Stimulated activated CD4-positive, alpha-beta T cell treated with anti-CD3 and anti-CD28 coated beads, Interleukin-15, amount 100 ng/mL, for 48 hours (primary cell): Measurements from ENCODE around the gene MYORG.

ENCODE experiments used
- DNase-seq, 2 donors: peaks; one replicate each; pipeline ENCODE4 v3.0.0-alpha.2; 2020; ENCODE audit warnings: low read depth in 2 of 2

The MYORG gene

DNA sequence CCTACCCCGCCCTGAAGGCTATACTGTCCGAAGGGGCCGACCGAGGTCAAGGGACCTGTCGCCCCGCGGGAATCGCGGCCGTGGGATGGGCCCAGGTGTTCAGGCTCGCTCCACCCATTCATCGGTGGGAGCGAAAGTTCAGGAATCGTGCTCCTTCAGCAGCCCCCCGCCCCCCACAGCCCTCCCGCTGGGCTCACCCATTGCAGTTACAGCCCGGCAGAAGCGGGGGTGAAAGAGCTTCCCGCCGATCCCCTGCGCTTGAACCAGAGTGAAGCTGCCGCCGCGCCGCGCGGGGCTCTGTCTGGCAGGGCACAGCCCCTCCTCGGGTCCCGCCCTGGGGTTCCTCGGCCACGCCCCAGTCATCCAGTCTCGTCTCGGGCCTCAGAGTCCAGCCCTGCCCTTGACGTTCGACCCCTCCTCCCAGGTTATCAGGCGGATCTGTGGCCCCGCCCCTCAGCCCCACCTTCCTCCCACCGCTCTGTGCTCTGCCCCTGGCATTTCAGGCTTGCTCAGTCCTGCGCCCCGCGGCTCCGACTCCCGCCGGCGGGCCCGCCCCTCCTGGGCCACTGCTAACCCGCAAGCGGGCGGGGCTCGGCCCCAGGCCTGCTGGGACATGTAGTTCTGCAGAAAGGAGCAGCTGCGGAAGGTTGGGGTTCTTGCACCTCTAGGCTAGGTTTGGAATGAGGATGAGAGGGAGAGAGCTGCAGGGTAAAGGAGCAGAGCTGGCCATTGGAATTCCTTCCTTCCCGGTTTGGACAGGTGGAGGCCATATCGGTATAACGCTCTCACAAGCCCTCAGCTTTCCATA is at the start of gene MYORG:
Gene MYORG (minus strand): TSS at position 303 of the 808 bp plus-strand sequence. CDS start 3,955 bp downstream, outside the sequence.
- DNase-seq, result peak; percentile 95 to 97

DNA sequence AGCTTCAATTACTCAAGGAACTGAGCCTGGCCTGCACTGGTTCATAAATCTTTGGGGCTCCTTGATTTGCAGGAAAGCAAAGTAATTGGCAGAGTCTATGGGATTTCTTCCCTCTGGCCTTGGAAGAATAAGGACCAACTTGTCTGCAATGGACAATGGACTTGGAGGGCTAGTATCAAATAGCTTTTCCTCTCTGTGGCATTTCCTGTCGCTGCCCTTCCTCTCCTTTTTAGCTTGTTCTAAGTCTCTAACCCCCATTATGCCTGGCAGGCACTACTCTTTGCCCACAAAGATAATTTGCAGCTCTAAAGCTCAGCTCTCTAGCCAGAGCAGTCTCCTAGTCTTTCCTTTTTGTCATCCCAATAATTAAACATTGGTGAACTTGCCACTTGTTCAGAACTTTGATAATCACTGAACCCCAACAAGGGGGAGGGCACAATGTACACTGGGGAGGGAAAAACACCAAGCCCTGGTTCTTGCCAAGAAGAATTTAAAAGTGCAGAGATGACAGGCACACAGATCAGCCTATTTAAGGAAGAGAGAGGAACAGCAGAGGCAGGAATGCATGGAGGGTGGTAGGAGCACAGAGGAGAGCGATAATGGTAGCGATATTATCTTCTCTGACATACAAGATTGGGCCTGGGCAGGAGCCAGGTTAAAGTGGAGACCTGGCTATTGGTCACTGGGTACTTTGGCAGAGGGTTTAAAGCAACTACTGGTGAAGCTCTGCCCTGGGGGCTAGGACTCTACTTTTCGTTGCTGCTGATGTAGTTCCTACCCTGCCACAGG is 43.2 kb upstream of the MYORG start:
- no peak for DNase-seq

DNA sequence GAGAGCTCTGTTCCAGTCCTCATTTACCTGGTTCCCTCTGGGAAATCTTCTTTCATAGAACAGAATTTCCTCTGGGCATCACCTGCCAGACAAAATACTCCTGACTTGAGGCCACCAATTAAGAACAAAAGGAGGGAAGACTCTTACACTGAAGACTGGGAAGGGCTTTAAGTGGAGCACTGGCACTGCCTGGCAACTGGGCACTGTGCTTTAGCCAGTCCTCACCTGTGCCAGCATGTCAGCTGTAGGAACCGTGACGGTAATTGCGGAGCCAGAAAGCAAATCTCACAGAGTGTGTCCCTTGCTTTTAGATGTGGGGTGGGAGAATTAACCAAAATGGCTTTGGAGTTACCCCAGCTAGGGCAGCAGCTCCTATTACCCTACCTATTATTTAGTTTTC is 41.0 kb upstream of the MYORG start:
- no peak for DNase-seq

DNA sequence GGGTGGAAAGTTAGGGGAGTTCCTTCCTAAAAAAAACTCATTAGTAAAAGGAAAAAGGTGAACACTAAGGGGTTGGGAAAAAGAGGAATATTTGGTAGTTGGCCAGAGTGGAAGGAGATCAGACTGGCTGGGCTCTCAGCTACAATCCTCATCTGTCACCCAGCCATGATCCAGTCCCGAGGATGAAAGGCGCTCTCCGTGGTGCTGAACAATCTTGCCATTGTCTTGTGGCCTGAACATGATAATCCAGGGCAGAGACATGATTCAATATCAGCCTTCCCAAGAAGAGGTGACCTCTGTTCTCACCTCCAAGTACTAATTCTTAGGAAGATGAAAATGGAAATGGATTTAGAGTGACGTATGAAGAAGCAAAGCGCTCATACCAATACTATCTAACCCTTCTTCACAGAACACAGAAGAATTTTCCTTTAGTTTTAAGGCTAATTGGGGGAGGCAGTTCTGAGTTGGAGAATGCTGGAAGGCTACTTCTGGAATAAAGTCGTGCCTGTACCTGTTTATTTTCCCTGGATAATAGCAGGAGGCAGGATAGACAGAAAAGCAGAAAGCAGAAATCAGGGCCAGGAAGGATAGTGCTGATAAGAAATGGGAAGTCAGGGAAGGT is 36.6 kb upstream of the MYORG start:
- DNase-seq, result no peak

DNA sequence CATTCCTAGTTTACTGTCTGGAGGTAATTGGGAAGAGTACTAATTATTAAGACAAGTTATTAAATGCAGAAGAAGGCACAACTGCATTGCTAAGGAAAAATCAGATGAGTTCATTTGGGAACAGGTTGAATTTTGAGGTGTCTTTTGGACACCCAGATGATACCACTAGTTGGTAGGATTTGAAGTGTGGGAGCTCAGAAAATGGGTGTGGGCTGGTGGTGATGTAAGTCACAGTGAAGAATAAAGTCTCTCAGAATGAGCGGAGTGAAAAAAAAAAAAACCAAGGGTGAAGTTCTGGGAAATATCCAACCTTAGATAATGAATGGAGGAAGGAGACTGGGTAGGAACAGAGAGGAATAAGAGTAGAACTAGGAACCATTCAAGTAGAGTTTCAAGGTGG is 35.6 kb upstream of the MYORG start:
- DNase-seq, result no peak

DNA sequence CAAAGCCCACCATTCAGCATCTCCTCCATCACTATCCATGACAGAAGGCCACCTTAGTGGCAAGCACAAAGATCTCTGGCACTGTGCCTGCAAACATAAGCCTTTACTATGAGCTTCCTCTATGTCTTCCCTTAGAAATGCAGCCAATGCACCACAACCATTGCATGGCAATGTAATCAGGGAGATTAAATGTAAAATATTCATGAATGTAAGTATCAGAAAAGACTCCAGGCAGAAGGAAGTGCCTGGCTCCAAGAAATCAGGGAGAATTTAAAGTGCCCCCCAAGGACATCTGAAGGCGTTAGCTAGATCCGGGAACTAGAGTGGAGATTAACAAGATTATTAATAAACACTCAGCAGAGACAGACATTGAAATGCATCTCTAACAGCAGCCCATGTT is 32.5 kb upstream of the MYORG start:
- DNase-seq, result no peak

DNA sequence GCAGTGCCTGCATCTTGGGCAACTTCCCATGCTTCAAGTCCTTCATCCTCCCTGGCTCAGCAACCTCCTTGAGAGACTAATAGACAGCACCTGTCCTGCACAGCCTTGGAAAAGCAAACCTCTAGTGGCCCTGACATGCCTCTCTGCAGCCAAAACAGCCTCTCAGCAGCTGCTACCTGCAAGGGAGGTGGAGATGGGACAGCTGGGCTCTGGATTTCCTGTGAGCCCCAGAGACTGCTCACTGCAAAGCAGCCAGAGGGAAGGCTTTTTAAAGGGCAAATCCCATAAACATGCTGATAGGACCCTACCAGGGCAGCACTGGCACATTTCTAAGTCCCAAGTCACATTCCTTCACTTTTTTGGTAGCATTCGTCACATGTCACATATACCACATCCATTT is 31.5 kb upstream of the MYORG start:
- DNase-seq, result no peak

DNA sequence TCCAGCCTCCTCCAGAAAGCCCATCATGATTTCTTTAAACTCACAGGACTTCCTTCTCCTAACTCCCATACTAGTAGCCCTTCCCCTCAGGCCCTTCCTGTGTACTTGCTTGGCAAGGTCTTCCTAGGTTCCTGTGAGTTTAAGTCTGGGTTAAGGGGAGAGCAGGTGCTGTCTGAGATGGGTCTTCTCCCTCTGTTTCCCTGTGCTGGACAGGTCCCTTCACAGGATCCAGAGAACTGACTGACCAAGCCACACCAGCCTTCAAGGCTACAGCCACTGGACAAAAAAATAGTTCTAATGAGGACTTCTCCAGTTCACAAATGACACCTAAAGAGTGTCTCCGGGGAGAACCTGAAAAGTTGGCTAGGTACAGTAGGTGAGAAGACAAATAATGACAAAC is 29.5 kb upstream of the MYORG start:
- no peak for DNase-seq

DNA sequence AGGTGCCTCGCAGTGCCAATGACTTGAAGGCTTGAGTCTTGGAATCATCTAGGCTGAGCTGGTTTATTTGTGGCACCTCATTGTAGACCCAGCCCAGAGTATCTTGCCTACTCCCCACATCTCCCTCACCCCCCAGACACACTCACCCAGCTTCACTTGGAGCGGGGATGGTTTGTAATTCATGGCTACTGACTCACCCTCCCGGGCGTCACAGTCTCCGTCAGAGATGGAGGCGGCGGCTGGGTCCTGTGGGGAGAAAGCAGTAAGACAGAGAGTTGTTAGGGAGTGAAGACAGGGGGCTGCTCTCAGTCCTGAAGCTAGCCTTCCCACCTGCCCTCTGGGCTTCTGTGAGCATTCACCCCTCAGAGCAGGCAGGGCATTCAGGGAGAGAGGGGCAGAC is 29.0 kb upstream of the MYORG start:
- no peak for DNase-seq

DNA sequence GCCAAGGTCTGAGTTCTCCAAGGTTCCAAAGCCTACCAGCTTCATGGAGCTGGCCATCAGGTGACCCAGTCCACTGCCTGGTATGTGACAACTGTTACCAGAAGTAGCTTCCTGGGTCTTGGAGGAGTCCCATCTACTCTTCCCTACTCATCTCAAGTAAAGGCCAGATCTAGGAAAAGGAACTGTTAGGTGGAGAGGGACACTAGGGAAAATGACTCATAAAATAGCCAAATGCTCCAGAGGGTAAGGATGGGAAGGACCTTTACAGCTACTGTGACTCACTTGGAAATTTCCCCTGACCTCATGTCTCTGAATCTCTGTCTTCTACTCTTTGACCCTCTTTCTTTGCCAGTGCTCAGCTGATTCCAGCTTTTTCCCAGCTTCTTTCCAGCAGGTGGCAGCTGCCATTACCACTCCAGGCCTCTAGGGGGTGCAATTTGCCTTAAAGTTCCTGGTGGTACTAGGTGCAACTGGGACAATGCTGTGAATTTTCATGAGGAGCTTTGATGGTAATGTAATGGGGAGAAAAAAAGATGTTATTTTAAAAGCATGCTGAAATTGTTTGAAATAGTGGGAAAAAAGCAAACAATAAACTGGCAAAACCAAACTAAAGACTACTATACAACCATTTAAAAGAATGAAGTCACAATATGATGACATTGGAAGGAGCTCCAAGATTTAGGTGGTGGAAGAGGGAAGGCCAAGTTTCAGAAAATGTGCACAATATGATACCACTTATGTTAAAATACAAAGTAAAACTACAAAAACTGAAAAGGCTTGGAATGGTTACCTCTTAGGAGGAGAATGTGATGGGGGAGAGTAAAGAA is 27.1 kb upstream of the MYORG start:
- peak in 1 of 2 donors; percentile 42 for DNase-seq

DNA sequence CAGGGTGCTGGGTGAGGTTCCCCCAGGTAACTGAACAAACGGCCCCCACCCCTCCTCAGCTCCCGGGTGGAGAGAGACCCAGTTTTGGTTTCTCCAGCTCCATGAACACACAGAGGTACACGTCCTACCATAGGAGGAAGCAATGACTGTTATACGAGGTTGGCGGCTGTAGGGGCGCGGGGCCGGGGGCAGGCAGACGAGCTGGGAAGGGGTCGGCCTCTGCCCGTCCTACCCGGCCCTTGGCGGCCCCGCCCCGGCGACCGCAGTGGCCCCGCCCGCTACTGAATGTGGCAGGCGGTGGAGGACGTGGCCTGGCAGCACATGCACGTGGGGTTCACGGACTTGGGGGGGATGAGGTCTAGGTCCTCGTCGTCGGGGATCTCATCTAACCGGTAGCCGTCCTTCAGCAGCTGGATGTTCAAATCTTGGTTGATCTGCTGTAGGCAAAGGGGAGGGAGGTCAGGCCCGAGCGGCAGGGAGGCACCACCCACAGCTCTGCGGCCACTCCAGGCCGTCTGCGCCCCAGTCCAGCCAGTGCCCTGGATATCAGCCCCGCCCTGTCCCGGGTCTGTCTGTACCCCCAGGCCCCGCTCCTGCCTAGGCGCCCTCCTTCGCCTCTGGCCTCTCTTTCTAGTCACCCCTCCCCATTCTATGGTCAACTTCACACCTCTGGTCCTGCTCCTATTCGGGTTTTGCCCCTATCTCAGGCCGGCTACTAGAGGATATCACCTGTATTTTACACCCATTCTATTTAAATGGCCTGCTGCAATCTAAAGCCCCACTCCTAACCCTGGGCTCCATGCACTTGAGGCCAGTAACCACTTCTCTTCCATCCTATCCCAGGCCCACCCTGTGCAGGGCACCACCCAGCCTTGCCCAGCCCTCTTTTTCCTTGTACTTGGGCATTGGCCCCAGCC is 24.2 kb upstream of the MYORG start:
- DNase-seq, result no peak

DNA sequence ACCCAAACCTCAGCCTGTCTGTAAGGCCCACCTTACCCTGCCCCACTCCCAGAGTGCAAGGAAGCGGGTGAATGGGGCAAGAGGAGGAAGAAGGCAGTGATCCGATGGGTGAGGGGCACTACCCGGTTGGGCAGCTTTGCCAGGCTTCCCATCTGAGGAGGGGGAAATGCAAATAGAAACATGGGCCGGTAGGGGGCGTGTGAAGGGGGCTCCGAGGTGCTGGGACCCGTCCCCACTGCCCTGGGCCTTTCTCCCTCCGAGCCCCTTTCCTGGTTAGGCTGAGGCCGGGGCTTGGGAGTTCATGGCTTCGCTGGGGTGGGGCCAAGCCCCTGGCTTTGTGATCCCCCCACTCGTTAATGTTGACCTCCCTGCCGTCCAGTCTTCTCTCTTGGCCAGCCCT is 23.6 kb upstream of the MYORG start:
- DNase-seq, result no peak

DNA sequence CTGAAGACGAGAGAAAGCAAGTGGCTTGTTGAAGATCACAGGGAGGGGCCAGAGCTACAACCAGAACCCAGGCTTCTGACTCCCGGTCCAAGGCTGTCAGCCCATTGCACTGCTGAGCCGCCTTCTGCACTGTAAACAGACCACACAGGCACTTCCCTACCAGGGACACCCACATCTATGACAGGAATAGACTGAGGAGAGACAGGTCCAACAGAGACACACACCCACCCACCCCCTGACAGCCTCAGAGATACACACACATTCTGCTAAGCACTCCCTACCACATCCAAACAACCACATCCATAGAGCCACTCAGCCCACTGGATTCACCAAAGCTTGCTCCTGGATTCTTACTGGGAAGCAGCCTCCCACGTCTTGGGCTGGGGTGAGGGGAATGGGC is 23.0 kb upstream of the MYORG start:
- DNase-seq, result no peak

DNA sequence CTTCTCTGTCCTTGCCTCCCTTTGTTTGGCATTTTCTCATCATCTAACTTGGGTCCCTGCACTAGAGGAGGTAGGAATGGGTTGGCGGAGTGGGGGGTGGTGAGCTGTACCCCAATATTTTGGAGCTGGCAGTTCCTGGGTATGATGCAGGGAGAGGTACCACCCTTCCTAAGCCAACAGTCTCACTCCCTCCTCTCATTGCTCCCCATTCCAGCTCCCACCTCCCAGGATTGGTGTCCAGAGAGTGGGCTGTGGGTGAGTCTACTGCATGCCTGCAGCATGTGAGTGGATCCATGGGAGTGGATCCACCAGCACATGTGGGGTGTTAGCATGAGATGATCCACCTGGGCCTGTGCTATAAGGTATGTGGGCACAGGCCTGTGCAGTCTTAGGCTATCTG is 22.2 kb upstream of the MYORG start:
- DNase-seq, result no peak

DNA sequence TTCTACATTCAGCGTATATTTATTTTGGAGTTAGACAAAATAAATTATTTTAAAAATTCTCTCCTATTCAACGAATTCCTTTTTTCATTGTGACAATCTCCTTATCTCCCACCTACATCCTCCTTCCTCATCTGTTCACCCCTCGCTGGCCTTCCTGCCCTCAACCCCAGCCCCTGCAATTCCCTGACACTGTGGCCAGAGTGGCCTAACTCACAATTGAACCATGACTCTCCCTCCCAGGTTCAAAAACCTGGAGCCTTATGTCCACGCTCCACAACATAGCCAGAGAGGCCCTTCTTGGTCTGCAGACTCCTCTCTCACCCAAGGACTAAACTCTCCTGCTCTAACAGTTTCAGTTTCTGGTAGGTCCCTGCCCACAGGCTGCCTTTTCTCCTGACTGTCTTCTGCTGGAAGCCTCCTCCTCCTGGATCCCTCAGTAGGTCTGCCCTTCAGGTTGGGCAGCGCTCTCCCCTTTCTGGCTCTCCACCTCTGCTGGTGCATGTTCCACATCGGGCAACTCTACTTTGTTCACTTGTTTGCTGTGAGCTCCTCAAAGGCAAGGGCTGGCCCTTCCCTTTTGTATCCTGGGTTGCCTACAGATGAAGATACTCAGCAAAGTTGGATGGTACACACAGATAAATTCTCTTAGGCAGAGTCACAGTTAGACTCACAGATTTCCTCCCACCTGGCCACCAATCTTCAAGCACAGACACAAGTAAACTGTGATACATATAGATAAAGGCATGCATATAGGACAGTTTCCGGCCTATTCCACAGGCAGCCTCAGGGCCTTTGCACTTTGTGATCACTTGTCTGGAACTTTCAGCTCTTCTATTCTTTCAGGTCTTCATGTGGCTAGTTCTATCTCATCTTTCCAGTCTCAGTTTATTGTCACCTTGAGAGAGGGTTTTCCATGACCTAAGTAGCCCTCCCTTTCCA is 19.8 kb upstream of the MYORG start:
- no peak for DNase-seq

DNA sequence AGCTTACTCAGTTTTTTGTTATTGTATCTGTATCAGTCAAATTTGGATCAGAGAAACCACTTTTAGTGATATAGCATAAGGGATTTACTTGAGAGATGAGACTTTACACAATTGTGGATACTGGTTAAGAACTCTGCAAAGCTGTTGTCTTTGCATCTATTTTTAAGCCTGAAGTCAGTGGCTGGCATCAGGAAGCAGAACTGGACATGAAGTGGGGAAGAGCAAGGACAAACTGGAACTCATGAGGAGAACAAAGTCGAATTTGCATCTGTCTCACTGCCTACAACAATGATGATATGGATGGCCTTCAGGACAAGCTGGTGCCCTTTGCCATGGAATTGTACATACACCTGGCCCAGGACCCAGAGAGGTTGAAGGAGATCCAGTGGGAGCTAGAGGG is 15.8 kb upstream of the MYORG start:
- no peak for DNase-seq

DNA sequence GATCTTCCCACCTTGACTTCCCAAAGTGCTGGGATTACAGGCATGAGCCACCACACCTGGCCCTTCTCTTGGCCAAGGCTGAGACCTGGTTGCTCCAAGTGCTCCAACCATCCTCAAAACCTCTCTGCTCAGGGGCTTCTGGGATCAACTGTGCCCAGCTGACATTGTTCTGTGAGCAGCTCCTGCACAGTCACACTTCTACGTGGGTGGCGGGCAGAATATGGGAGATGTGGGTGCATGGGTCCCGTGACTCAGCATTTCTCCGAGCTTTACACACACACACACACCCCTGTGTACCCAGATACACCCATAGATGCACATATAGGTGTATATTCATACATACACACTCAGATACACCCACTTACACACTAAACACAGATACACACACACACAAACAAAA is 10.5 kb upstream of the MYORG start:
- DNase-seq, result no peak

DNA sequence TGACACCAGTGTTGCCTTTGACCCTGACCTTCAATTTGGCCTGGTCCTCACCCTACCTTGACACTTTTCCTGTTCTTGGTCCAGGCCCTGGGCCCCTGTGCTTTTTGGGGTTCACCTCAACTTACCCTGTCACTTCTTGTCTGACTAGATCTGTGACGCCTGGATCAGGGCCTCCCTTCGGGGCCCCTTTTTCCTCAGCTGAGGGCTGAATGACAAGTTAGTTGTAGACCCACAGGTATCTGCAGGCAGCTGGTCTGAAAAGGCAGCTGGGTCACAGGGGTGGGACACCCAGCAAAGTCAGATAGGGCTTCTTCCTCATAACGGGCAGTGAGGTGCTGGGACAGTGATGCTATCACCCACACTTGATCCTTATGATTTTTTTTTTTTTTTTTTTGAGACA is 10.0 kb upstream of the MYORG start:
- no peak for DNase-seq

DNA sequence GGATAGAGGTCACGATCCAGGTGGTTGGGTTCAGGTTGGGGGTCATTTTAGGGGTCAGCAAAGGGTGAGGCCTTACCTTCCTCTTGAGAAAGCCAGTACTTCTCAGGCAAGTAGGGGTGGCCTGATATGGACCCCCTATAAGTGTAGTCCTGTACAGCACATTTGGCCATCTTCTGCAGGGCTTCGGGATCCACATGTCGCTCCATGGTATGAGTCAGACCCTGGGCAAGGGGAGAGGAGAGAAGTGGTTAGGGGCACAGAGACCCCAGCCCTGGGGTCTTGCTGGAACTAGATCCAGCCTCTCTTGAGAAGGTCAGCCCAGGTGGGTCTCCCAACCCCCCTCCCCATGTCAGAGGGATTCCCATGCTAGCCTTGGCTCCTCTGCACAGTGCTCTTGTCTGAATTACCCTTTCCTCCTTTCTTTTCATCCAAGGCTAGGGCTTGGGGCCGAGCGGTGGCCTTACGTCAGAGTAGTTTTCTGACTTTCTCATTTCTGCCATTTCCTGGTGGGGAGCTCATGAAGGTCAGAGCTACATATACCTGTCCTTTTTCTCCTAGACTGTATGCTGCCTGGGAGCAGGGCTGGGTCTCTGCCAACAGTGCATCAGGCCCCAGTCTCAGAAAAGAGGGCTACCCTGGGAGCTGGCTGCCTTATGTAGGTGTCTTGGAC is 9.0 kb upstream of the MYORG start:
- DNase-seq, result no peak
